ENCODE results near the gene GRIP1.

The GRIP1 gene

DNA sequence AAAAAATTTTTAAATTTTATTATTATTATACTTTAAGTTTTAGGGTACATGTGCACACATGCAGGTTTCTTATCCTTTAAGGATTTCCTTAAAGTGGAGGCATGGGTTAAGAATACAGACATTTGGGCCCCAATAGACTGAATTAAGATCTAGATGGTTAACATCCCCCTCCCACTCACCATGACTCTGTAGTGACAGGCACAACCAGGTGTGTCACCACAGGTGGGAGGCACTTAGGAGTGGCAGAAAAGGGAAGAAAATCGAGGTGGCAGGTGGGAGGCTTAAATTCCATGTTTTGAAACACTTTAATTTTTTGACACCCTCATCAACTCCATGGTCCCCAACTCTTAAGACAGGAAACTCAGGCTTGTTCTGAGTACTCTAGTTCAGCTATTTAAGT is 37.6 kb upstream of the GRIP1 start:
- no peak overlapping the region for H3K4me3 ChIP-seq (ENCODE audit: low read depth, low read length)
- TF ChIP-seq, protein P1, sequence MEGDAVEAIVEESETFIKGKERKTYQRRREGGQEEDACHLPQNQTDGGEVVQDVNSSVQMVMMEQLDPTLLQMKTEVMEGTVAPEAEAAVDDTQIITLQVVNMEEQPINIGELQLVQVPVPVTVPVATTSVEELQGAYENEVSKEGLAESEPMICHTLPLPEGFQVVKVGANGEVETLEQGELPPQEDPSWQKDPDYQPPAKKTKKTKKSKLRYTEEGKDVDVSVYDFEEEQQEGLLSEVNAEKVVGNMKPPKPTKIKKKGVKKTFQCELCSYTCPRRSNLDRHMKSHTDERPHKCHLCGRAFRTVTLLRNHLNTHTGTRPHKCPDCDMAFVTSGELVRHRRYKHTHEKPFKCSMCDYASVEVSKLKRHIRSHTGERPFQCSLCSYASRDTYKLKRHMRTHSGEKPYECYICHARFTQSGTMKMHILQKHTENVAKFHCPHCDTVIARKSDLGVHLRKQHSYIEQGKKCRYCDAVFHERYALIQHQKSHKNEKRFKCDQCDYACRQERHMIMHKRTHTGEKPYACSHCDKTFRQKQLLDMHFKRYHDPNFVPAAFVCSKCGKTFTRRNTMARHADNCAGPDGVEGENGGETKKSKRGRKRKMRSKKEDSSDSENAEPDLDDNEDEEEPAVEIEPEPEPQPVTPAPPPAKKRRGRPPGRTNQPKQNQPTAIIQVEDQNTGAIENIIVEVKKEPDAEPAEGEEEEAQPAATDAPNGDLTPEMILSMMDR (IDR thresholded peaks at IDR 0.05; ENCODE audit: low read depth, low read length), result no peak

DNA sequence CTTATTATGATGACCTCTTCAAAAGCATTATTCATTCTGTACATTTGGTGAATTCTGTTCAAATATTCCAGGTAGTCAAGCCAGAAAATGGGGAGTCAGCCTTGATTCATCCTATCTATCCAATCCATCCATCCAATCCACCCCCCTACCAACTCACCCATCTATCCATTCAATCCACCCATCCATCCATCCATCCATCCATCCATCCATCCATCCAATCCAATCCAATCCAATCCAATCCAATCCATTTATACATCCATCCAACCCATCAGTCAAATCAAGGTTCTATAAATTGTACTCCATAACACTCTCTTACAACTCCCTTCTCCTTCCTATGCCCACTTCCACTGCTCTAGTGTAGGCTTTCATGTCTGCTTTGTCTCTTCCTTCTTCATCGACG is 35.8 kb upstream of the GRIP1 start:
- TF ChIP-seq, protein P1 (IDR thresholded peaks at IDR 0.05; ENCODE audit: low read depth, low read length), result no peak
- H3K4me3 ChIP-seq (ENCODE audit: low read depth, low read length), result no peak overlapping the region

DNA sequence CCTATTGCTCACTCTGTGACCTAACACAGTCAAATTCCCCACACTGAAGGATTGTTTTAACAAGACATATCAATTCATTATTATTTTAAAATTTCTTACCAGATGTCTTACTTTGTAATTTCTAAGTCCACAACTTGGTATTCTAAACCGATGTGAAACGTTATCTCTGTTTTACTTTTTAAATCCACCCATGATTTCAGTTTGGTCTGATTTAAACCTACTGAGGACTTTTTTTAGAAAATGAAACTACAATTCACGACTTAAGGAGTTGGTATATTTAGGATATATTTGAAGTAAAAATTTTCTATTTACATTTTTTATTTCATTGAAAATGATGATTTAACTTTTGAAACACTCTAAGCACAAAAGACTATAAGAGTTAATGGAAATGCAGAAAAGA is 35.1 kb upstream of the GRIP1 start:
- H3K4me3 ChIP-seq (ENCODE audit: low read depth, low read length), result no peak overlapping the region
- TF ChIP-seq, protein P1 (IDR thresholded peaks at IDR 0.05; ENCODE audit: low read depth, low read length), result no peak

DNA sequence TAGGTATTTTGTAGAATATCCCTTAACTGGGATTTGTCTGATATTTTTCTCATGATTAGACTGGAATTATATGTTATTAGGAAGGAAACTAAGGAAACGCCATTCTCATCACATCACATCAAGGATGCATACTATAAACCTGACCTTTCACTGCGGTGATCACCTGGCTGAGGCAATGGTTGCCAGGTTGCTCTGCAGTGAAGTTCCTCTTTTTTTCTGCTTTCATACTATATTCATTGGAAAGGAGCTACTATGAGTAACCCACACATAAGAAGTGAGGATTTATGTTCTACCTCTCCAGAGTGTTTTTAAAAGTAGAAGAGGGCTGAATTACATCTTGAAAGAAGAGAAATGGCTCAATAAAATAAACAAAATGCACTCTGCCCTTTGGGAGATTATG is 31.0 kb upstream of the GRIP1 start:
- TF ChIP-seq, protein P1 (IDR thresholded peaks at IDR 0.05; ENCODE audit: low read depth, low read length), result no peak
- H3K4me3 ChIP-seq (ENCODE audit: low read depth, low read length), result no peak overlapping the region

DNA sequence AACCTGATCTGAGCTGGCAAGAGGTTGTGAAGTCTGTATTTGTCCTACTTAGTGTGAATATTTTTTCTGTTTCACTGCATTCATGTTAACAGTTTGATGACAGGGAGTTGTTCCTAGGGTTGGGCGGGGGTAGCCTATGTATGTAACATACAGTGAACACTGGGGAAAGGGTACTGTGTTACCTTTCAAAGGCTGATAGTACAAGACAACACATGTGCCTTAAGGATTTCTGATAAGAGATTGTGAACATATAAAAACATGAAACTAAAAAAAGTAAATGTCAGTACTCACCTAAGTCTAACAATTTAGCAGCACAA is 30.5 kb upstream of the GRIP1 start:
- TF ChIP-seq, protein P1 (IDR thresholded peaks at IDR 0.05; ENCODE audit: low read depth, low read length), result no peak
- no peak overlapping the region for H3K4me3 ChIP-seq (ENCODE audit: low read depth, low read length)

DNA sequence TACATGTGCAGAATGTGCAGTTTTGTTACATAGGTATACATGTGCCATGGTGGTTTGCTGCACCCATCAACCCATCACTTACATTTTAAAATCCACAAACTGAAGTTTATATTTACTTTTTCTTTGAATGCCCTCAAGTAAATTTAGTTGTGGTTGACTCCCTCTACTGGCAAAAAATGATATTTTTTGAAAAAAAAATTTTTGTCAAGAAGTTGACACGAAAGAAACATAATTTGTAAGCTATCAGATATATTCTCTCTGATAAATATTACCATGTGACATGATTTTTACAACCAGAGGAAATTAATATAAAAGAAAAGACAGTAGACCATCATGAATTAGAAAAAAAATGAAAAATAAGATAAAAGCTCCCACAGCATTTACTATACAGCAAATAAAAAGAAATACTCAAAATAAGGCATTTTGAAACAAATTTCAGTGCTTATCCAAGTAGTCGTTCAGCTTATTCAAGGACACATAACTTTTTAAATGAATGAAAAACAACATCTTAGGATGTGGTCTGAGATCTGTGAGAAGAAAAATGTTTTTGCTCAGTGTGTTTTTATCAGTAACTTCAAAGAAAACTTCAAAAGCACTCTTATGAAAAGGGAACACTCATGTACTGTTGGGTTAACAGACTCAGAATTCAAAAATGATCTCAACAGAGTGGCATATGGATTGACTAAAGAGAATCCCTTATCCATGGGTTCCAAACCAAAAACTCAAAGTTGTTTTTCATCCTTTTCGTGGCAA is 30.0 kb upstream of the GRIP1 start:
- TF ChIP-seq, protein P1 (IDR thresholded peaks at IDR 0.05; ENCODE audit: low read depth, low read length), result no peak
- H3K4me3 ChIP-seq (ENCODE audit: low read depth, low read length), result no peak overlapping the region

DNA sequence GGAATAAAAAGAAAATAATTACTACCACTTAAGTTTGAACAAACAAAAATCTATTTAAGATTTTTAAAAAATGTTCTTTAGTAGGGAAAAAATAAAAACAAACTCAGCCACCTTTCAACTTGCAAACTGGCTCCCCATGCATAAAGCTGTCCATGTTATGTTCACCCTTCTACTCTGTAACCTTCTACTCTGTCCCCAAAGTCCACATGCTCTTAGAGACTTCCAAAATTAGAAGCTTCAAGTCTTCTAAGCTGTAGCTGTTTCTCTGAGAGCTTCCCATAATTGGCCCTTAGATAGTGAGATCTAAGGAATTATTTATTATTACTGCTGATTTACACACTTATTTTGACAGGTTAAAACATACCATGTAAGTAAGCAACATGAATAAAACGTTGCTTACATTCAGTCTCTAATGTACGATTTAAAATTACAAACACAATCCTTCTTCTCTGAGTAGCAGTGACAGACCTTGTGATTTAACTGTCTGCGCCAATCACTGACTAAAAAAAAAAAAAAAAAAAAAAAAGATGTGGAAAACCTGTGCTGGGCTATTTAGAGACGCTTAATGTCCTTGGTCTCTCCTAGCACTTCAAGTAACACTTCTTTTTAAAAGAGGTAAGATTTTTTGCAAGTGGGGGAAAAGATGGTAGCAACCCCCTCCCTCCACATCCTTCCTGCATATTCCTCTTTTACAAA is 28.3 kb upstream of the GRIP1 start:
- no peak overlapping the region for H3K4me3 ChIP-seq (ENCODE audit: low read depth, low read length)
- TF ChIP-seq, protein P1 (IDR thresholded peaks at IDR 0.05; ENCODE audit: low read depth, low read length), result no peak
